Measurements from ENCODE around the gene CBFA2T3.

Gene CBFA2T3

DNA sequence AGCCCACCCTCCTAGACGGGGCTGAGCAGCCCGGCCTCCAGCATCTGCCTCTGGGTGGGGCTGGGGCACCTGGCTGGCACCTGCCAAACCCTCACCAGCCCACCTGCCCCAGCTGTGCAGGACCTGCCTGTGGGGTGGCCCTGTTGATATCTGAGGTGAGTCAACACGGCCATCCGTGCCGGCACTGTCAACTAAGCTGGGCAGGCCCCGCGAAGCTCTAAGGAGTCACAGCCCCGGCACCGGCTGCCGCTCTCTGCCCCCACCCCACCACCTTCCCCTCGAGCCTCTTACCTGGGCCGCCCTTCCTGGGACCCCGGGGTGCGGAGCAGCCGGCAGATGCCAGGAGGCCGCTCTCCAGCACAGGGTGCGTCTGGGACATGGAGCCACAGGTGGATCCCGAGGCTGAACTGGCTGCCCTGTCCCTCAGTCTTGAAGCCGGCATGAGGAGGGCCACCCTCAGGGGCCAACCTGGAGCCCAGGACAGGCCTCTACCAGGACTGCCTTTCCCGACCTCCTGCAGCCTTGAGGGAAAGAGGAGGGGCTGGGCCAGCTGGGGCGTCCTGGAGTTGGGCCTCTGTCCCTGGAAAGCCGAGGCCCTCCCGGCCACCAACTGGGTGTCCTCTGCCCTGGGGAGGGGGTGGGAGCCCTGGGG lies 515 bp downstream of the CBFA2T3 start:
- no peak for DNase-seq (ENCODE audit: low spot score)

DNA sequence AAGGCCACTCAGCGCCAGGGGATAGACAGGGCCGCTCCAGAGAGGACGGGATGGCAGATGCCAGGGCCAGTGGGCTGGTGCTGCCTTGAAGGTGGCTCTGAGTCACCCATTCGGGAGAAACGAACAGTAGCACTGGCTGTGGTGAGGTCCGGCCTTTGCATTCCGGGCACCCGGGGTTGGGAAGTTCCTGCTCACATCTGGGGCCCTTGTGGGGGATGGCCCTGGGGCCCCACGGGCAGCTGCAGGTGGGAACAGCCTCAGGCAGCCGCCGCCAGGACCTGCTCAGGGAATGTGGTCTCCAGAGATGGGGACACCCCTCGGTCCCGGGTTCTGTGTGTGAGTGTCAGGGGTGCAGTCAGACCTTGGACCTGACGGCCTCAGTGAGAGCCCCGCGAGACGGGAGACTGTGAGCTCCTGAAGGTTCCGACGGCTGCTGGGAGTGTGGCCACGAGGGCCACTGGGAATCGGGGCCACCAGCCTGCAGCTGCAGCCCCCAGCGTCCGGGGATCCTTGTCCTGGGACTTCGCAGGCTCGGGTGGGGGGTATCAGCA lies 1.4 kb downstream of the CBFA2T3 start:
- no peak for DNase-seq (ENCODE audit: low spot score)

DNA sequence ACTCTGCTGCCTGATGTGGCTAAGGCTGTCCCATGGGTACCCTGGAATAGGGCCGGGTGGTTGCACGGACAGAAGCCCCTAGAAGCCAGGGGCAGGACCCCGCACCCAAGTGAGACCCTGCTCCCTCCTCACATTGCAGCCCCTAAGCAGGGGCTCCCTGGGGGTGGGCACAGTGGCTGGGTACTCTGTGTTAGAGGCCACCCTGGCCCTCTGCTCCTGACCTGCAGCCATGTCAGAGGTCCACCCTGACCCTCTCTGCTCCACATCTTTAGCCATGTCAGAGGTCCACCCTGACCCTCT lies 2.1 kb downstream of the CBFA2T3 start:
- DNase-seq (ENCODE audit: low spot score), result no peak

DNA sequence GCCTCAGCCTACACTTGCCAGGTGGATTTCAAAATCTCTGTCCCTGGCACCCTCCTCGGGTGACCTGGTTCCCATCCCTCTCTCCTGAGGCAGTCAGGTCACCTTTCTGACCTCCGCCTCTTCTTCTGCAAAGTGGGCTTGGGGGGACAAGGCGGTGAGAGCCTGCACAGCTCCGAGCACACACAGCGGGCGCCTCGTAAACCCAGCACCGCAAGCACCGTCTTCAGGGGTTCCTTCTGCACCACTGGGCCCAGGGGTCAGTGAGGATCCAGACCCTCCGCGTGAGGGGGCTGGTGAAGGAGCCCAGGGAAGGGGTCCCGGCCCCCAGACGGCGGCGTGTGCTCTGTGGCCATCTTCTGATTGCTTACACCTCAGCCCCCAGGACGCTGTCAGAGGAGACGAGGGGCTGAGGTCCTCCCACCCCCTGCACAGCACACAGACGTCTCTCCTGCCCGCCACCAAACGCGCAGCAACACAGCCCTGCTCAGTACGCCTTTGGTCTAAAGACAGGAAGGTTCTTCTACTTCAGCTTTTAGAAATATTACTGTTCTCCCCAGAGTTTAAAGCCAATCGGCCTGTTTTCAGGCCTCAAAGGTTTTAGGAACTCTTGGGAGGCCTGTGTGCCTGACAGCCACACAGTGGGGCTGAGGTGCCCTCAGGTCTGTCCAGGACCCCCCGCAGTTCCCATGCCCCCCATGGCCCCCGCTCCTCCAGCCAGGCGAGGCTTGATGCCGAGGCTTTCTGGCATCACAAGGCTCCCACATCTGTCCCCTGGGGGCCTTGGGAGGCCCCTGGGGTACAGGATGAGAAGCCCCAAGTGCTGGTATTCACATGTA lies 2.7 kb downstream of the CBFA2T3 start:
- DNase-seq (ENCODE audit: low spot score), result no peak

DNA sequence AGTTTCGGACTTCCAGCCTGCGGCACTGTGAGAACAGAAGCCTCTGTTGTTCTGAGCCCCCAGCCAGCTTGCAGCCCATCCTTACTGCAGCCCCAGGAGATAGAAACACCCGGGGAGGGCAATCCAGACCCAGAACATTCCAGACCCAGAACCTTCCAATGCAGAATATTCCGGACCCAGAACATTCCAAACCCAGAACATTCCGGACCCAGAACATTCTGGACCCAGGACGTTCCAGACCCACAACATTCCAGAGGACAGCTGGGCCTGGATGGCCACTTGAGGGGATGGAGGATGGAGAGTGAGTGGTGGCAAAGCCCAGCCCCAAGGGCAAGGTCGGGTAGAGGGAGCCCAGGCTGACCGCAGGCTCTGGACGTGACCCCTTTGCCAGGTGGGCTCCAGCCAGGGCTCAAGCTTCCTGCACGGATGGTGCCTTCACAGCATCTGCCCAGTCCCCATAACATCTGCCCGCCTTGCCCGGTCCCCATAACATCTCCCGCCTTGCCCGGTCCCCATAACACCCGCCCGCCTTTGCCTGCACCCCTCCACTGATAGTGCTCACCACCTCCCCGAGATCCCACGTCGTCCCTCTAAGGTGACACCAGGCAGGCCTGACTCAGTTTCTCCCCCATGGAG lies 3.5 kb downstream of the CBFA2T3 start:
- DNase-seq (ENCODE audit: low spot score), result no peak

DNA sequence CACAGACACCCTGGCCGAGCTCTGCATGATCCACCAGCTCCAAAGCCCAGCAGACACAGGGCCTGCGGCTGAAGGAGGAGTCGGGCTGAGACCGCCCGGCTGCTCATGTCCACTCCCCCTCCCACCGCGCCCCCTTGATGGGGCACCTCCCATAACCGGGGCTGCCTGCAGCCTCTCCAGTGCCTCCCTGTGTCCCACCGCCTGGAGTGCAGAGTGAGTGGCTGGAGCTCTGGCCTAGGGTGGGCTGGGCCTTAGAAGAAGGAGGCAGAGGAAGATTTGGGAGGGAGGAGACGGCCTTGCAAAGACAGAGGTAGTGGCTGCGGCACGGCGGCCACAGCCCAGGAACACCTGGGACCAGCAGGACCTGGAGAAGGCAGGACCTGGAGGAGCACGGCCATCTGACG lies 4.0 kb downstream of the CBFA2T3 start:
- no peak for DNase-seq (ENCODE audit: low spot score)

DNA sequence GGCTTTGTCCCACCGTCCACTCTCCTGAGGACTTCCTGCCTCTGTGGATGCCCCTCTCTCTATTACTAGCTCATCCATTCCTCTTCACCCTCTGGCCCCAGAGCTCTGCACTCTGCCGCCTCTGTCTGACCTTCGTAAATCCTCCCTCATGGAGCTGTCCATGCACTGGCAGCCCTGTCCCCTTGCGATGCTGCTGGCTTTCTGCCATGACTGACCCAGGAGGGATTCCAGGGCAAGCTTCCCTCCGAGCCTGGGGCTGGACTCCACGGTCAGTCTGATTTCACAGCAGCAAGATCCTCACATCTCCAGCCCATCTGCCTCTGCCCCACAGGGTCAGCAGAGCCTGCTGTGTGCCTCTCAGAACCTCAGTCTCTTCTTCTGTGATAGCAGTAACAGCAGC lies 4.7 kb downstream of the CBFA2T3 start:
- no peak for DNase-seq (ENCODE audit: low spot score)

DNA sequence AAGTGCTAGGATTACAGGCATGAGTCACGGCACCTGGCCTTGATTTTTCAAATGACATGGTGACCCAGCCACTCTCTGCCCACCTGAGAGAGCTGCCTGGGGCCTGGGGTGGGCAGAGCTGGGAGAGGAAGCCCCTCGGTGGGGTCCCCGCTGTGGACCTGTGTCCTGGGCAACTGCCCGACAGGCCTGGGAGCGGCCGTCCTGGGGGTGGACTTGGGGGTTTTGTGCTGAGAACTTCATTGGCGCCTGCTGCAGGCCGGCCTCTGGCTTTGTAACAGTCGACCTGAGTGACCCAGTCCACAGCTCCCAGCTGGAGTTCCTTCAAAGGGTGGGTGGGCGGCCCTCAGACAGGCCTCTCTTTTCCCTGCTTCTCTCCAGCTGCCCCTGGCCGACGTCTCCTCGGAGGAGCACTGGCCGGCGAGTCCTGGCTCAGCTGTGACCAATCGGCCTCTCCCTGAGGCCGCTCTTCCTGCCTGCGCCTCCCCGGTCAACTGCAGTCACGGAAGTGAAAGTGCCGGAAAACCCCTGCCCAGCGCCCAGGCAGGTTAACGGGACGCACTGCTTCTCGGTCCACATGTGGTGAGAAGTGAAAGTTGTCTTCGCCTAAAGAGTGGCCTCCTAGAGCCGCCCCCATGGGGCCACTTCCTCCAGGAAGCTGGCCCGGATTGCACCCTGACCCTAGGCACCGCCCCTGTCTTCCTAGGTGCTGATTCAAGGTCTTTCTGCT lies 5.5 kb downstream of the CBFA2T3 start:
- DNase-seq (ENCODE audit: low spot score), result no peak

DNA sequence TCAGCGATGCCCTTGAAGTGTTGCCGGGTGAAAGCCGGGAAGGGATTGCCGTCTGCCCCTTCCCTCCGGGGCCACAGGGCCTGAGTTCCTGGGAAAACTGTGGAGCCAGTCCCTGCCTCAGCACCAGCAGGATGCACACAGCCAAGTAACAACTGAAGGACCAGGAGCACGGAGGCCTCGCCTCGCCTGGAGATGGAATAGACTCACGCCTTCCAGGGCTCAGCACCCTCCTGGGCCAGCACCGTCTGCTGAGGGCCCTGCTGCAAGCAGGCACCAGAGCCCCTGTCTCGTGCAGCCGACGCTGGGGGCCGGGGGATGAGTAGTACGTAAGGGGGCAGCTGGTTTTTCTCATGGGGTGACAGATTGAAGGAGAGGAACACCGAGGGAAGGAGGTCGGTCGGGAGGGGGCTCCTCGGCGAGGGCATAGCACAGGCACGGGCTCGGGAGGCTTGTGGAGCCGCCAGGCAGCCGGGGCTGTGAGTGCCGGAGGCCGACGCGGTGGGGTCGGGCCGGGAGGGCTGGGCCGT lies 6.4 kb downstream of the CBFA2T3 start:
- no peak for DNase-seq (ENCODE audit: low spot score)

DNA sequence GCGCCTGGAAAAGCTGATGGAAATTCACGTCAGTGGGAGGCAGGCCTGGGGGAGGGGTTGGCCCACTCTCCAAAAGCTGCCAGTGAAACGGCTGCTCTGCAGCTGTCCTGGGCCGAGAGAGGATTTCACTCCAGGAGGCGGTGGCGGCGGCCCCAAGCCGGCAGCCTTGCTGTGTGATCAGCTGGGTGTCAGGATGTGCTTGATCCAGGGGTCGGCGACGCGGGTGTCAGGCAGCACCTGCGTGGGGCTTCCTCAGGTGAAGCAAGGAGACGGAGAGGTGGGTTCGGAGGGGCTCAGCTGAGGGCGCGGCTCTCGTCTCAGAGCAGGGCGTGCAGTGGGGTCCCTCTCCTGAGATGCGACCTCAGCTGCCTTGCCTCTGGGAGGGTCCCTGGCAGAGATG lies 7.0 kb downstream of the CBFA2T3 start:
- DNase-seq (ENCODE audit: low spot score), result no peak

DNA sequence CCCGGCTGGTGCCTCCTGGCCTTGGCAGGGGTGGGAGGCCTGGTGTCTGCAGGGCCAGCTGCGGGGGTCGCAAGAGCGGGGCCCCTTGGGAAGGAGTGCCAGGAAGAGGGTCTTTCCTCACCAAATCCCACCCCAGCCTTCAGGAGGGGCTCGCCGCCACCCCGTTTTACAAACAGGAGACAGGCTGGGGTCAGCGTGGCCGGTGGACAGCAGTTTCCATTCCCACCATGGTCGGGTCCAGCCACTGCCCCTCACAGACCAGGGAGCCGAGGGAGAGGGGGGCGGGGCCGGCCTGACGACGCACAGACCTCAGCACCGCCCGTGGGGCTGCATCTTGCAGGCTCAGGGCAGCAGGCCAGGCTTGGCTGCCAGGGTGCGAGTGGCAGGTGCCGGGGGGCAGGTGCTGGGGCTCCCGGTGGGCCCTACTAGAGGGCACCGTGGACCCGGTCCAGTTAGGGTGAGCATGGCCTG lies 7.6 kb downstream of the CBFA2T3 start:
- DNase-seq (ENCODE audit: low spot score), result no peak

DNA sequence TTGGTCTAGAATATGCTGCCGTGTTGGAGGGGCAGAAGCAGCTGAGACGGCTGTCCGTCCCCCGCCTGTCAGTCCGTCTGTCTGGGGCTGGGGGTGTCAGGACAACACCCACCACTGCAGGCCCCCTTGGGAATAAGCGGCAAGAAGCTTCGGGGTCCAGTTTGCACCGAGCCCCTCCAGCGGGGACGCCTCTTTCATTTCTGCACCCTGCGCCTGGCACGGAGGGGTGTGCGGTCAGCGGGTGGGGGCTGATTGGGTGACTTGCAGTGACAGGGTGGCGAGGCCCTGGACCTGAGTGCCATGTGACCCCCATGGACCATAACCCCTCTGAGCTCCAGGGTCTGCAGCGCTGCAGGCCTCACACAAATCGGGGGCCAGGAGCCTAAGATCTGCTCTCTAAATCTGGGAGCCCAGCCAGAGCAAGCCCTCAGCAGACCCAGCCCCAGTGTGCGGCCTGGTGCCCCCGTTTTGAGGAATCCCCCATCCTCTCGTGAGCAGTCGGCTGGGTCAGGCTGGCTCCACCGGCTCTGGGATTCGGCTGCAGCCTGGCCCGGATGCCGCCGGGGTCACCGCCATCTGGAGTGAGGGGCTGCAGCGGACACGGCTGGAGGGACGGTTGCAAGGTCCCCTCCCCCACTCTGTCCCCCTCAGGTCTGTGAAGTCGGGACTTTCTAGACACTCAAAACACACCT lies 8.3 kb downstream of the CBFA2T3 start:
- no peak for DNase-seq (ENCODE audit: low spot score)

DNA sequence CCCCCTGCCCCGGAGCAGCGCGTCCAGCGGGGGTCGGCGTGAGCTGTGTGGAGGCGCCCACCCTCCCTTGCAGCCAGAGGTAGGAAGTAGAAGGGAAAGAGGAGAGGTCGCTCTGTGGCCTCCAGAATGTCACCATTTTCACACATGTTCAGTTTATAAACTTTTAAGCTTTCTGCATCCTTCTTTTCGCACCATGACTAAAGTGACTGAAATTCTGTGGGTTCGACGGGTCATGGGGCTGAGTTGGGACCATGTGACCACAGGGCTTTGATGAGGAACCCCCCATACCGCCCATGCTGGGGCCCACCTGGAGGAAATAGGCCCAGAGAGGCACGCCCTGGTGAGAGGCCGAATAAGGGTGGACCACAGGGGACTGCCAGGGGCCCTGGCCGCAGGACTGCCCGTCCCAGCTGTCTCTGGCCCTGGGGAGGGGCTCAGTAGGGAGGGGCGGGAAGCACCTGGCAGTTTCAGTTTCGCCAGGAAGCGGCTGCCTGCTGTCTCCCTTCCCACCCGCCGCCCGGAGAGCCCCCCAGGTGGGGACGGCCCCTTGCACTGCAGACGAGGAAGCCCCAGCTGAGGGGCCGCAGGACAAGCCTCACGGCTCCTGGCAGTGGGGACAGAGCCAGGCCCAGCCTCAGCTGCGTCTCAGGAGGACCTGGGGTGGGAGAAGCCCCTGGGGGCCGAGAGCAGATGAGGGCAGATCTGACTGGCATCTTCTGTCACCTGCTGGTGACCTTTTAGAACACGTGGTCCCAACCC lies 9.0 kb downstream of the CBFA2T3 start:
- DNase-seq (ENCODE audit: low spot score), result no peak

DNA sequence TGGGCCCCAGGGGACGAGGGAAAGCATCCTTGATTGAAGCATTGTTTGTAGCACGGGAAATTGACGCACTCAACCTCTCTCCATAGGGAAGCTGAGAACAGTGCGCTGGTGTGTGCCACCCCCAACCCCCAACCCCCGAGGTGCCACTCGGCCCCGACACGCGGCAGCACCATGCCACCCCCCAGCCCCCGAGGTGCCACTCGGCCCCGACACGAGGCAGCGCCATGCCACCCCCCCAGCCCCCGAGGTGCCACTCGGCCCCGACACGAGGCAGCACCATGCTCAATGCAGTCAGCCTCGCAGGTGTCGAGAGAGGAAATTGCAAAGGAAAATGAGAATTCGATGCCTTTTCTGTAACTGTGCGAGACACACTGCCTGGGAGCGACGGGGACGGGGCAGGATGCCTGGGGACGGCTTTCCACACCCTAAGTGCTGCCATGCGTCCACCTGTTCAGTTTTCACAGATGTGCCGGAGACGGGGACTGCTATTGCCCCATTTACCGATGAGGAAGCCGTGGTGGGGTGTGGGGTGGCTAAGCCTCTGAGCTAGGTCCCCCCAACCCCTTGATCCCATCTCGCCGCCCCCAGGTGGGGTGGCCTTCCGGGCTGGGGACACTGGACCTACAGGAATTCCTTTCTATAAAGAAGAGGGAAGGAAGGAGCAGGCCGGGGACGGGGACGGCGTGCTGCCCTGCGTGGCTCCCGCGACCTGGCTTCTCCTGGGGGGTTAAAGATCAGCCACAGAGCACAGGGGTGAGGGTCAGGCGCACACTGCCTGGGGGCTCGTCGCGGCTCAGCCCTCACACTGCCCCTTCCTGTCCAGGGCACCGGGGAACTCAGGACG lies 9.8 kb downstream of the CBFA2T3 start:
- no peak for DNase-seq (ENCODE audit: low spot score)

DNA sequence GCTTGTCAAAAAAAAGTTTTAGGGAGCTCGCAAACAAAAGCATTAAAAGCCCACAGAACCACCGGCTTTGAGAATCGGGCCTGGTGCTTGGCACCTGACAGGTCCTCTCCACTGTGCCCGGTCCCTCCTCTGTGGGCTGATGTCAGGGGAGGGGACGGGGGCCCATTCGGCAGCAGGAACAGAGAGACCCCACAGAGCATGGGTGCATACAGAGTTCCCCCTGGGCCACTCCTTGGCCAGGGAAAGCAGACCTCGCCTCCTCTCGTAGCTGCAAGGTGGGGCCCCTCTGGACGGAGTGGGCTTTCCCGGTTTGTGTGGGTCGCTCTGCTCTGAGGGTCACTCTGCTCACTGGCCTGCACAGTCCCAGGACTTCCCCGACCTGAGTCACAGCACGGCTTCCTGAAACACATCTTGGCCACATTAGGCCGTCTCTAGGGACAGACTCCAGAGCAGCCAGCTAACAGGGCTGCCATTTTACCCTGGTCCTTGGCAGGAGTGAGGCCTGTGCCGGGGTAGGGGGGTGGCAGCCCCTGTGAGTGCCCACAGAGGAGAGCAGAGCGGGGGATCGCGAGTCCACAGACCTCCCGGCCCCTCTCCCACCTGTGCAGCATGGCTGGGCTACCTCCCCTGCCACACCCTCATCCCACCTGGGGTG lies 11.1 kb downstream of the CBFA2T3 start:
- DNase-seq (ENCODE audit: low spot score), result no peak

DNA sequence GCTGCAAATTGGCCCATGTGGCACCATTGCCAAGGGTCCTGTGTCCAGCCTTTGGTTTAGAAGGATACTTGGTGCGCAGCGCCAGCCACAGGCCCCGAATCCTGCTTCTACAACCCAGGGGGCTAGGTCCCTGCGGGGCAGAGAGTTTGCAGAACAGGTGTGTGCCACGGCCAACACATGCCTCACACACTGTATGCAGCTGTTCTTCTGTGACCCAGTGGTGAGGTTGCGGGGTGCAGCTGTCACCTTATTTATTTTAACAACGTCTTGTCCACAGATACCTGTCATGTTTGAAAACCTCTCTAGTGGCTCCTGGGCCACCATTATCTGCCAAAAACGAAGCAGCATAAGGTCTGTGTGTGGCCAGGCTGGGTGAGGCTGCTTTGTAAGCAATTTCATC lies 11.6 kb downstream of the CBFA2T3 start:
- DNase-seq (ENCODE audit: low spot score), result no peak

DNA sequence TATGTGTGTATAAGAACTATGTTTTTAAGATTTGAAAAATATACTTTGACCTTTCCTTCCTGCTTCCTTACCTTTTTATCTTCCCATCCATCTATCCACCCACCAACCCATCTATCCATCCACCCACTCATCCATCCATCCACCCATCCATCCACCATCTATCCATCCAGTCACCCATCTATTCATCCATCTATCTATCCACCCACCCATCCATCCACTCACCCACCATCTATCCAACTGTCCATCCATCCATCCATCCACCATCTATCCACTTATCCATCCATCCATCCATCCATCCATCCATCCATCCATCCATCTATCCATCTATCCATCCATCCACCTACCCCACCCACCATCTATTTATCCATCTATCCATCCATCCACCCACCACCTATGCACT lies 12.4 kb downstream of the CBFA2T3 start:
- DNase-seq (ENCODE audit: low spot score), result no peak

DNA sequence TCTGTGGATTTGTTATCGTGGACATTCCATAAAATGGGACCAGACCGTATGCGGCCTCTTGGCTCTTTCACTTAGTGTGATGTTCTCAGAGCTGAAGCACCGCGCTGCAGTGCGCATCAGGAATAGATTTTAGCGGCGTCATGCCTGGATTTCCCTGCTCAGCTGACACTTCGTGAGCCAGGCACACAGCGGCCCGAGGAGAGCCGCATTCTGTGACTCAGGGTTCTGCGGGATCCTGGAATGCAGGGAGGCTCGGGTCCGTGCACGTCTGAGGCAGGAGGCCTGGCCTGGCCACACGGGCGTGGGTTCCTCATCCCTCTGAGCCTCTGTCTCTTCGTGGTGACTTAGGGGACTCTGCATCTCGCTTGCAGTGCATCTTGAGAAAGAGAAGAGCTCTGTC lies 13.4 kb downstream of the CBFA2T3 start:
- DNase-seq (ENCODE audit: low spot score), result no peak

DNA sequence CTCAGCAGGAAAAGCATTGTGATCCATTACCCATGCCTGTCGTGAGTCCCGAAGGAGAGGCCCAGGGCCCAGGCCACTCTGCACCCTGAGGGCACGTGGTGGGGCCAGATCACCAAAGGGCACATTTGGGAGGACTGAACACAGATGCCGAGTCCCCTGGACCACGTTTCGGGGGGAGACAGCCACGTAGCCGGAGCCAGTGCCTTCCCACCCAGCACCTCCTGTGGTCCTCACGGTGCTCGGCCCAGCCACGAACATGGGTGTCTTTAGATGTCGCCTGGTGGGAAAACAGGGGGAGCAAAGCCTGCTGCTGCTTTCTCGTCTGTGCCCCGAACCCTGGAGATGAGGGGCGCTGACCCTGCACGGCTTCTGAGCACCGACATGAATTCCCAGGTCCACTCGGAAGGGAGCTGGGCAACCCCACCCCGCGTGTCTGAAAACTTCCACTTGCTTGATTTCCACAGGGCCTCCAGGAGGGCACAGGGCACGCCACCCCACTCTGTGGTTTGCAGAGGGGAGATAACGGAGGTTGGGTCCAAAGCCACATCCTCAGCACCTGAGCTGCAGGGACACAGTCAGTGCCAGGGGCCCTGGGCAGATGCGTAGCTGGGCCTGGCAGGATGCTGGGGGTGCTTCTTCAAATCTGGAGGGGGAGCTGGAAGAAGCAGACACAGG lies 14.4 kb downstream of the CBFA2T3 start:
- DNase-seq (ENCODE audit: low spot score), result no peak

Data from kidney capillary endothelial cell (primary cell).